Measurements from ENCODE around the gene XKR3.
A peak's percentile ranks its signal among the peaks of the same experiment; 100 is the strongest.
"Not testable (repeated sequence)": the region's sequence is repeated elsewhere in the genome, so short reads cannot be mapped to it uniquely, and the experiment has no call there.

Gene XKR3

DNA sequence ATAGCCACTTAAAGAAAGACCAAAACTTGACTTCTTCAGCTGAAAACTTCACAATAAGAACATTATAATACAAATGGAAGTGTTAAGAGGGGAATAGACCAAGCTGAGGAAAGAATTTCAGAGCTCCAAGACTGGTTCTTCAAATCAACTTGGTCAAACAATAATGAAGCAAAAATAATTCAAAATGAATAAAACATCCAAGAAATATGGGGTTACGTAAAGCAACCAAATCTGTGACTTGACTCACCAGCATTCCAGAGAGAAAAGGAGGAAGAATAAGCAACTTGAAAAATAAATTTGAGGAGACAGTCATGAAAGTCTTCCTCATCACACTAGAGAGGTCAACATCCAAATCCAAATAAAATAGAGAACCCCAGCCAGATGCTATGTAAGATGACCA, 31.4 kb downstream of the XKR3 start:
- H3K9me3 Mint-ChIP-seq: no peaks in the 10 kb centered on the region
- DNase-seq (no peak), ATAC-seq (replicated peaks) (no peak)
- peaks cover 4 to 9% of the 10 kb centered on the region in 2 donors for H3K27me3 Mint-ChIP-seq
- no peaks in the 10 kb centered on the region for H3K36me3 Mint-ChIP-seq
- H3K4me1 Mint-ChIP-seq: peaks cover 1 to 7% of the 10 kb centered on the region in 2 donors
- H3K27ac Mint-ChIP-seq: no peak overlapping the region
- no peak overlapping the region for H3K4me3 Mint-ChIP-seq

DNA sequence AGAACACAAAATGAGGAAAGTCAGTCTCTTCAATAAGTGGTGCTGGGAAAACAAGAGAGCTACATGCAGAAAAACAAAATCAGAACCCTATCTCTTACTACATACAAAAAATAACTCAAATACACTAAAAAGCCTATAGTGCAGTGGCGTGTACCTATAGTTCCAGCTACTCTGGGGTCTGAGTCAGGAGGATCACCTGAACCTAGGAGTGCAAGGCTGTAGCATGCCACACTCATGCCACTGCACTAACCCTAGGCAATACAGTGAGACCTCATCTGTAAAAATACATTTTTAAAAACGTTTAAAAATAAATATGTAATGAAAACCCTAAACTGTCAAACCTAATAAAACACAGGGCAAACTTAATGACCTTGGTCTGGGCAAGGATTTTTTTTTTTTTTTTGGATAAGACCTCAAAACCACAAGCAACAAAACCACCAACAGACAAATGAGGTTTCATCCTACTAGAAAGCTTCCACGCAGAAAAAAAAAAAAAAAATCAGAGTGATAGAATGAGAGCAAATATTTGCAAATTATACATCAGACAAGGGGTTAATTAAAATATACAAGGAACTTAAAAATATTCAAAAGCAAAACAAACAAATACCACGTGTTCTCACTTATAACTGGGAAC, 35.2 kb downstream of the XKR3 start:
- H3K27me3 Mint-ChIP-seq: peaks cover 4 to 9% of the 10 kb centered on the region in 2 donors
- no peak for DNase-seq
- no peaks in the 10 kb centered on the region for H3K9me3 Mint-ChIP-seq
- no peak overlapping the region for H3K4me3 Mint-ChIP-seq
- H3K4me1 Mint-ChIP-seq: no peaks in the 10 kb centered on the region
- H3K27ac Mint-ChIP-seq: no peak overlapping the region
- H3K36me3 Mint-ChIP-seq: no peaks in the 10 kb centered on the region
- ATAC-seq (replicated peaks): no peak

DNA sequence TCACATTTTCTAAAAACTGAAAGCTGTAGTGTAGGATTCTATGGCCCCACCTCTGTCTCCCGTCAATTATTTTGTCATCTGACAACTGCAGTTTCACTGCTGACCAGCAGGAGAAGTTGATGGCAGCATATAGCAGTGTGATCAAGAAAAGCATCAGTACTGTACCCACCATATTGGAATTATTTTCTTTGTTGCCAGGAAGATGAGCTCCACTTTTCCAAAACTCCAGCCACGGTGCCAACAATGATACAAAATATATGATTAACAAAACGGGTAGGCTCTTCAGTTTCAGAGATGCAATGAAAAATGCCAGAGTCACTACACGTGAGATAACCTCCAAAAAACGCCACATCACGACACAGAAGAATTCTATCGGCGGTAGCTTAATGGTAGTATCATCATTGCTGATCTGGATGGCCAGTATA, 41.3 kb downstream of the XKR3 start:
- ATAC-seq (replicated peaks) (peak in 1 of 2 donors; percentile 73), DNase-seq (no peak)
- no peak overlapping the region for H3K27ac Mint-ChIP-seq
- H3K36me3 Mint-ChIP-seq: no peaks in the 10 kb centered on the region
- no peaks in the 10 kb centered on the region for H3K9me3 Mint-ChIP-seq
- no peak overlapping the region for H3K4me3 Mint-ChIP-seq
- no peaks in the 10 kb centered on the region for H3K4me1 Mint-ChIP-seq
- H3K27me3 Mint-ChIP-seq: no peaks in the 10 kb centered on the region

DNA sequence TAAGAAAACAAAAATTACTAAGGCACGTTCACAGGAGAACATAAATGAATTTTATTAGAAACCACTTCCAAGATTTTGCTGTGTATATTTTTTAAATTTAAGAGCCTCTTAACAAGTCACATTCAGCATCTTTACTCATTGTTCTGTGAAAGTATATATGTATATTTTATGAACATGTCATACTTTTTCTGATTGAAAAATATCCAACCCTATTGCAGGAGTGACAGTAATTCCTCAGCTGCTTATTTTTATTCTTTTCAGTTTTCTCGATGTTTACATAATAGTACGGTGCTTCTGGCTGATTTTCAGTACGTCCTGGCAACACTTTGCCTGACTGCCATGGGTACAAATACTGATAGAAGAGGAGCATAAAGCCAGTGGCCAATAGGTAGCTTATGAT, 41.8 kb downstream of the XKR3 start:
- Mint-ChIP-seq H3K36me3 (no peaks in the 10 kb centered on the region), H3K9me3 (no peaks in the 10 kb centered on the region), H3K4me1 (no peaks in the 10 kb centered on the region), H3K27me3 (no peaks in the 10 kb centered on the region), H3K27ac (no peak overlapping the region), H3K4me3 (no peak overlapping the region)
- ATAC-seq (replicated peaks): no peak
- DNase-seq: no peak

DNA sequence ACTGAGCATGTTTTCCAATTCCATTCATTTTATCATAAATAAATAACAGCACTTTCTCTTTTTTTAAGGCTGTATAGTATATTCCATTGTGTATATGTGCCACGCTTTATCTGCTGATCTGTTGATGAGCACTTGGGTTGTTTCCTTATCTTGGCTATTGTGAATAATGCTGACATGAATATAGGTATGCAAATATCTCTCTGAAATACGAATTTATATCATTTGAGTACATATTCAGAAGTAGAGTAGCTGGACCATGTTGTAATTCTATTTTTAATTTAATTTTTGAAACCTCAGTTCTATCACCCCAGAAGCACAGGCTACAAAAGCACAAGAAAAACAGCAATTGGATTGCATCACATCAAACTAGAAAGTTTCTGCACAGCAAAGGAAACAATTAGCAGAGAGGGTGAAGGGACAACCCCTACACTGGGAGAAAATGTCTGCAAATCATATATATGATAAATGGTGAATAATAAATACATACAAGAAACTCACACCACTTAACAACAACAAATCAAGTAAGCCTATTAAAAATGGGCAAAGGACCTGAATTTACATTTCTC, 43.4 kb downstream of the XKR3 start:
- Mint-ChIP-seq H3K9me3 (no peaks in the 10 kb centered on the region), H3K27me3 (no peaks in the 10 kb centered on the region)
- no peak for ATAC-seq (replicated peaks)

DNA sequence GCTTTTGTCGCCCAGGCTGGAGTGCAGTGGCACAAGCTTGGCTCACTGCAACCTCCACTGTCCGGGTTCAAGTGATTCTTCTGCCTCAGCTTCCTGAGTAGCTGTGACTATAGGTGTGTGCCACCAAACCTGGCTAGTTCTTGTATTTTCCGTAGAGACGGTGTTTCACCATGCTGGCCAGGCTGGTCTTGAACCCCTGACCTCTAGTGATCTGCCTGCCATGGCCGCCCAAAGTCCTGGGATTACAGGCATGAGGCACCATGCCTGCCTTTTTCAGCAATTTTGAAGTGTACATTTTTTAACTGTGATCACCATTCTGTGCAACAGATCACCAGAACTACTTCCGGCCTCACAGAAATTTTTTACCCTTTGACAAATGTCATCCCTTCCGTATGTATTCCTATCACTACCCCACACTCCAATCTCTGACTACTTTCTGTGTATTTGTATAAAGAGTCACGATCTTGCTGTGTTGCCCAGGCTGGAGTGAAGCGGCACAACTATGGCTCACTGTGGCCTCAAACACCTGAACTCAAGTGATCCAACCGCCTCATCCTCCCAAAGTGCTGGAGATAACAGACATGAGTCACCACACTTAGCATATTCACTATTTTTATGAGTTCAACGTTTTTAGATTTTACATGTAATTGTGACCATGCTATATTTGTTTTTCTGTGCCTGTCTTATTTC, 44.0 kb downstream of the XKR3 start:
- Mint-ChIP-seq H3K4me1 (no peaks in the 10 kb centered on the region), H3K9me3 (no peaks in the 10 kb centered on the region), H3K36me3 (no peaks in the 10 kb centered on the region), H3K4me3 (no peak overlapping the region), H3K27me3 (no peaks in the 10 kb centered on the region), H3K27ac (no peak overlapping the region)
- ATAC-seq (replicated peaks): no peak
- no peak for DNase-seq

More for the DNA sequence above, 43.4 kb downstream of the XKR3 start:
- no peak overlapping the region for H3K27ac Mint-ChIP-seq
- no peaks in the 10 kb centered on the region for H3K4me1 Mint-ChIP-seq
- H3K4me3 Mint-ChIP-seq: no peak overlapping the region
- no peak for DNase-seq
- H3K36me3 Mint-ChIP-seq: no peaks in the 10 kb centered on the region

DNA sequence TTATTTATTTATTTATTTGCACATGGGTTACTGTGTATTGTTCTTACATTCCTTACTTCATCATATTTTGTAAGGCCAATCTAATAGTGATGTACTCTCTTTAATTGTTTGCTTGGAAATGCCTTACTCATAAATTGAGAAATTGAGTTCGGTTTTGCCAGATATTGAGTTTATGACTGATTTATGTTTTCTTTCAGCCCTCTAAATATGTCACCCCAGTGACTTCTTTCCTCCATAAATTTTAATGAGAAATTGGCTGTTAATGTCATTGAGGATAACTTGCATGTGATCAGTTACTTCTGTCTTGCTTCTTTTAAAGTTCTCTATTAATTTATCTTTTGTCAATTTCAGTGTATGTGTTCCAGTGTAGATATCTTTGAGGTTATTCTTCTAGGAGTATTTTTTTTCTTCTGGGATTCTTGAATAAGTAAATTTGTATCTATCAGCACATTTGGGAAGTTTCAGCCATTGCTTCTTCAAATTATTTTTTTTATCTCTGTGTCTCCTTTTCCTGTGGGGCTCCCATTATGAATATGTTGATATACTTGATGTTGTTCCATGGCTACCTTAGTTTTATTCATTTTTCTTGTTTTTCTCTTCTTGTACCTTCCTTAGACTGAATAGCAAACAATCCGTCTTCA, 47.8 kb downstream of the XKR3 start:
- DNase-seq: no peak
- H3K9me3 Mint-ChIP-seq: no peaks in the 10 kb centered on the region
- H3K27ac Mint-ChIP-seq: no peak overlapping the region
- H3K4me1 Mint-ChIP-seq: peaks cover 0 to 4% of the 10 kb centered on the region in 2 donors
- no peaks in the 10 kb centered on the region for H3K36me3 Mint-ChIP-seq
- H3K4me3 Mint-ChIP-seq: no peak overlapping the region
- ATAC-seq (replicated peaks): no peak
- no peaks in the 10 kb centered on the region for H3K27me3 Mint-ChIP-seq

DNA sequence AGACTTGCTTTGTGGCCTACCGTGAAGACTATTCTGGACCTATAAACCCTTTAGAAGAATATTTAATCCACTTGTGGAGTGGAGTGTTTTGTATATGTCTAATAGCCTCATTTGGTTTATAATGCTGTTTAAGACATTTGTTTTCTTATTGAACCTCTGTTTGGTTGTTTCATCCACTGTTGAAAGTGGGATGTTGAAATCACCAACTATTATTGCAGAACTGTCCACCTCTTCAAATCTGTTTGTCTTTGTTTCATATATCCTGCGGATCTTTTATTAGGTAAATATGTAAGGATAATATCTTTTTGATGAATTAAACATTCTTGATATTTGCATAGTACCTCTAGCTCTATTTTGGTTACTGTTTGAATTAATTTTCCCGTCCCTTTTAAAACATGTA, 49.1 kb downstream of the XKR3 start:
- Mint-ChIP-seq H3K36me3 (no peaks in the 10 kb centered on the region), H3K9me3 (peaks cover 0 to 1% of the 10 kb centered on the region in 2 donors), H3K4me3 (no peak overlapping the region), H3K27ac (no peak overlapping the region), H3K4me1 (peaks cover 0 to 4% of the 10 kb centered on the region in 2 donors), H3K27me3 (no peaks in the 10 kb centered on the region)
- ATAC-seq (replicated peaks) (no peak), DNase-seq (no peak)

DNA sequence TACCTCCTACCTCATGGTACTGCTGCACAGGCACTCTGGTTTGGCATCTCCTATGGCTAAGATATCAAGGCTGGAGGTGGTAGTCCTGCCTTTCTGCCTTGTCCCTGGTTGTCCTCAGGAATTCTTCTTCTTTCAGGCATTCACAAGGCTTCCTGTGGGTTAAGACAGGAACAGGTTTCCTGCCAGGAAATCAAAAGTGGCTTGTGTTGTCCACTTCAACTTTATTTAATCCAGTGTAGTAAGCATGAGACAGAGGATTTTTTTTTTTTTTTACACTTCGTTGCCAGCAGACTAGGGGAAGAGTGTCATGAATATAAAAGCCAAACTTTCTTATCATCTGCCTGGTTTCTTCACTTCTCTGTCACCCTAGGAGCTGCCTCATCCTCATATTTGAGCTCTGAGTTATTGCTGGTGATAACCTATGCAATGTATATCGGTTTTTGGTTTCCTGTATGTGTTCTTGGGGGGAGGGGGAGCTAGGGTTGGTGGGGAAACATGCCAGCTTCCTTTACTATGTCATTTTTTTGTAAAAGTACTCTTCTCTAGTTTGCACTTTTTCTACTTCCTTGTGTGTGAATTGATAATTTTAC, 50.2 kb downstream of the XKR3 start:
- DNase-seq (no peak), ATAC-seq (replicated peaks) (peak; percentile 10 to 18)
- Mint-ChIP-seq H3K4me1 (peaks cover 0 to 4% of the 10 kb centered on the region in 2 donors), H3K9me3 (peaks cover 0 to 1% of the 10 kb centered on the region in 2 donors), H3K27ac (no peak overlapping the region), H3K36me3 (no peaks in the 10 kb centered on the region), H3K4me3 (no peak overlapping the region), H3K27me3 (no peaks in the 10 kb centered on the region)

DNA sequence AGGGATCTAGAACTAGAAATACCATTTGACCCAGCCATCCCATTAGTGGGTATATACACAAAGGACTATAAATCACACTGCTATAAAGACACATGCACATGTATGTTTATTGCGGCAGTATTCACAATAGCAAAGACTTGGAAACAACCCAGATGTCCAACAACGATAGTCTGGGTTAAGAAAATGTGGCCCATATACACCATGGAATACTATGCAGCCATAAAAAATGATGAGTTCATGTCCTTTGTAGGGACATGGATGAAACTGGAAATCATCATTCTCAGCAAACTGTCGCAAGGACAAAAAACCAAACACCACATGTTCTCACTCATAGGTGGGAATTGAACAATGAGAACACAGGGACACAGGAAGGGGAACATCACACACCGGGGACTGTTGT, 53.6 kb downstream of the XKR3 start:
- H3K4me3 Mint-ChIP-seq; H3K9me3 Mint-ChIP-seq; DNase-seq; H3K4me1 Mint-ChIP-seq; H3K27me3 Mint-ChIP-seq; H3K27ac Mint-ChIP-seq; ATAC-seq (replicated peaks); H3K36me3 Mint-ChIP-seq: not testable (repeated sequence)

DNA sequence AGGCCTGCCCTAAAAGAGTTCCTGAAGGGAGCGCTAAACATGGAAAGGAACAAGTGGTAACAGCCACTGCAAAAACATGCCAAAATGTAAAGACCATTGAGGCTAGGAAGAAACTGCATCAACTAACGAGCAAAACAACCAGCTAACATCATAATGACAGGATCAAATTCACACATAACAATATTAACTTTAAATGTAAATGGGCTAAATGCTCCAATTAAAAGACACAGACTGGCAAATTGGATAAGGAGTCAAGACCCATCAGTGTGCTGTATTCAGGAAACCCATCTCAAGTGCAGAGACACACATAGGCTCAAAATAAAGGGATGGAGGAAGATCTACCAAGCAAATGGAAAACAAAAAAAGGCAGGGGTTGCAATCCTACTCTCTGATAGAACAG, 57.3 kb downstream of the XKR3 start:
- H3K27ac Mint-ChIP-seq; DNase-seq; H3K4me3 Mint-ChIP-seq; ATAC-seq (replicated peaks); H3K36me3 Mint-ChIP-seq; H3K9me3 Mint-ChIP-seq; H3K4me1 Mint-ChIP-seq: not testable (repeated sequence)
- H3K27me3 Mint-ChIP-seq: peaks cover 6 to 11% of the 10 kb centered on the region in 2 donors

DNA sequence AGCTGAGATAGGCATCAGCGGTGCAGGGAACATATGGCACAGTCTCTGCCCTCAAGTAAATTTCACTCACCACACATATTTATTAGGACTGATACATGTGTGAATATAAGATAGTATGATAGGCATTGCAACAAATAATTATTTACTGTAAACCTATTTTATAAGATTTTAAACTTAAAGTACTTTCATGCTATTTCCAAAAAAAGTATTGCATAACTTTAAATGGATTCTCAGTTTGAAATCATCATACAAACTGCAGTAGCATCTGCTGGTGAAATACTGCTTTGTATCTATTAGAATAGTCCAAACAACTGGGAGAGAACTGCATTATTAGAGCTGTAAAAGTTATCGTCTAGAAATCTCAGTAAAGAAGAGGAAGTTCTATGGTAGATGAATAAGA, 63.0 kb downstream of the XKR3 start:
- not testable (repeated sequence) for H3K36me3 Mint-ChIP-seq; H3K4me1 Mint-ChIP-seq; H3K4me3 Mint-ChIP-seq; H3K27me3 Mint-ChIP-seq; DNase-seq; H3K9me3 Mint-ChIP-seq; H3K27ac Mint-ChIP-seq; ATAC-seq (replicated peaks)

DNA sequence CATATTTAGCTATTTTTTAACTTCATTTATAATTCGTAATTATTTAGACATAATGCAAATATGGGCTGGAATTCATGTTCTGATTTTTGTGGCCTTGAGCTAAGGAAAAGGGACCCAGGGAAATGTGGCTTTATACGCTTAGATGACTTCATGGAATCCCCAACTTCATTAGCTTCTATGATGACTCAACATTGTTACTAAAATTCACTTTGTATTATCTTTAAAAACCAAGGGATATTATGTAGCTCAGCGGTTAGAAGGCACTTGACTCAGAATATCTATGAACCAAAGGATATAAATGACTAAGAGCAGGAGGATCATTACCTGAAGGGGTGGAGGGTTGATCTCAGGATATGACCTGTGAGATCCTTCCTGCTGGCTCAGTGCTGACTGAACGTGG, 64.8 kb downstream of the XKR3 start:
- H3K27me3 Mint-ChIP-seq; H3K4me1 Mint-ChIP-seq; DNase-seq; H3K27ac Mint-ChIP-seq; ATAC-seq (replicated peaks); H3K9me3 Mint-ChIP-seq; H3K4me3 Mint-ChIP-seq; H3K36me3 Mint-ChIP-seq: not testable (repeated sequence)

DNA sequence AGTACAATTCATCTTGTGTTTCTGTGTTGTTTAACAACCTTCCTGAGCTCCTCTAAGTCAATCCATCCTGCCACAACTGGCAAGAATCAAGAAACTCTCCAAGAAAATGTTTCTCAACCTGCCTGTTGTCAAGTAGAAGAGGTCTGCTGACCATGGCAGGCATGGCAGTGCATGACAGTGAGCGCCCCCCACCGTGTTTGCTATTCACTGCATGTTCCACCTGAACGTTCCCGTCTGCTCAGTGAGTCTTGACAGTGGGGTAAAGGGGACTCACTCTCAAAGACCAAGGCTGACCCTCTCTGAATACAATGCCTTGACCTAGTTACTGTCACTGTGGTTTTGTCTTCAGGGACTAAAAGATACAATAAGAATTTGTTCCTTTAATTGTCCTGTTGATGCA, 75.9 kb downstream of the XKR3 start:
- not testable (repeated sequence) for ATAC-seq (replicated peaks); DNase-seq; H3K27ac Mint-ChIP-seq; H3K36me3 Mint-ChIP-seq; H3K27me3 Mint-ChIP-seq; H3K4me3 Mint-ChIP-seq; H3K4me1 Mint-ChIP-seq
- H3K9me3 Mint-ChIP-seq: peaks cover 15 to 16% of the 10 kb centered on the region in 2 donors
